ENCODE data around the gene MRPL10.

The MRPL10 gene

DNA sequence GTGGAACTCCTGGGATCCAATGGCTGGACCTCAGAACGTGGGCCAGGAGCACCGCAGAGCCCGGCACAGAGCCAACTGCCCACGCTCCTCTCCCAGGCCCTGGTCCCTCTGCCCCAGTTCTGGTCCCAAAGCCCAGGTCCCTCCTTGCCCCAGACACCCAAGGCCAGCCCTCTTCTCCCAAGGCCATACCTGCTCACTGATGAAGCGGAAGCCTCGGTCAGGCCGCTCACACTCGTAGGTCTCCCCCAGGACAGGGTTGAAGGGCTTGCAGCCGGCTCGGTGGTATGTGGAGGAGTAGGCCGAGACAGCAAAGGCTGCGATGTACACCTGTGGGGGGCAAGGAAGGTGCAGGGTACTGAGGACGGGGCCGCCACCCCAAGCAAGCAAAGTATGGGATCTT is 18.3 kb downstream of the MRPL10 start:
- no peak overlapping the region for H3K4me3 ChIP-seq (ENCODE audit: low read depth, low read length)
- TF ChIP-seq, protein P1, sequence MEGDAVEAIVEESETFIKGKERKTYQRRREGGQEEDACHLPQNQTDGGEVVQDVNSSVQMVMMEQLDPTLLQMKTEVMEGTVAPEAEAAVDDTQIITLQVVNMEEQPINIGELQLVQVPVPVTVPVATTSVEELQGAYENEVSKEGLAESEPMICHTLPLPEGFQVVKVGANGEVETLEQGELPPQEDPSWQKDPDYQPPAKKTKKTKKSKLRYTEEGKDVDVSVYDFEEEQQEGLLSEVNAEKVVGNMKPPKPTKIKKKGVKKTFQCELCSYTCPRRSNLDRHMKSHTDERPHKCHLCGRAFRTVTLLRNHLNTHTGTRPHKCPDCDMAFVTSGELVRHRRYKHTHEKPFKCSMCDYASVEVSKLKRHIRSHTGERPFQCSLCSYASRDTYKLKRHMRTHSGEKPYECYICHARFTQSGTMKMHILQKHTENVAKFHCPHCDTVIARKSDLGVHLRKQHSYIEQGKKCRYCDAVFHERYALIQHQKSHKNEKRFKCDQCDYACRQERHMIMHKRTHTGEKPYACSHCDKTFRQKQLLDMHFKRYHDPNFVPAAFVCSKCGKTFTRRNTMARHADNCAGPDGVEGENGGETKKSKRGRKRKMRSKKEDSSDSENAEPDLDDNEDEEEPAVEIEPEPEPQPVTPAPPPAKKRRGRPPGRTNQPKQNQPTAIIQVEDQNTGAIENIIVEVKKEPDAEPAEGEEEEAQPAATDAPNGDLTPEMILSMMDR (IDR thresholded peaks at IDR 0.05; ENCODE audit: low read depth, low read length, missing control alignments): no peak
- no peak for DNase-seq (ENCODE audit: low read depth)

DNA sequence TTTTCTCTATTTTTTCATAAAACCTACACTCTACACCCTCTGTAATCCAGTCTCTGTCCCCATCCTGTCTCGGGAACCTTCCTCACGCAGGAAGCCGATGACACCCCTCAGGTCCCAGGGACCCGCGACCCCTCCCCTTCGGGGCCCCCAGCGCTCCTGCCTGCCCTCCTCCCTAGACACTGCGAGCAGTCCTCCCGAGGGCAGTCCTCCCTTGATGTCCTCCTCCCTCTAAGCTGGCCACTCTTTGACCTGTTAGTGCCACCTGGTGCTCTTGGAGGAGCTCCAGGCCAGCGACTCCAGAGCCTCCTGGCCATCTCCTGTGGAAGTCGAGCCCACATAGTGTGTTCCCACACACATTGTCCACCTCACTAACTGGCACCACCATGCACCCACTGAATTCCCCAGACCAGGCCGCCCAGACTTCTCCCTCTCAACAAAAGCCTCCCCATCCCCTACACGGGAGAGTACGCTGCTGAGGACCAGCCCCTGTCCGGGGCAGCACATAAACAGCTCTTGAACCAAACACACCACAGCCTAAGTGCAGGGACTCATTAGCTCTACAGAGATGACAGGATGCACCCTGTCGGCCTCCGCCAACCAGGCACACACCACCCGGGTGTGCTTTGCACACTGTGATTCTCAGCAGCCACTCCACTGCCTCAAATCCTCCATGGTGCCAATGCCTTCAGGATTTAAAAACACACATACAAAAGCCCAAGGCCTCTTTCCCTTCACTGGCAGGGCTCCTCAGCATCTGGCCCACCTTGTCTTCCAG is 19.0 kb downstream of the MRPL10 start:
- TF ChIP-seq, protein P1 (IDR thresholded peaks at IDR 0.05; ENCODE audit: low read depth, low read length, missing control alignments): no peak
- H3K4me3 ChIP-seq (ENCODE audit: low read depth, low read length): no peak overlapping the region
- no peak for DNase-seq (ENCODE audit: low read depth)

DNA sequence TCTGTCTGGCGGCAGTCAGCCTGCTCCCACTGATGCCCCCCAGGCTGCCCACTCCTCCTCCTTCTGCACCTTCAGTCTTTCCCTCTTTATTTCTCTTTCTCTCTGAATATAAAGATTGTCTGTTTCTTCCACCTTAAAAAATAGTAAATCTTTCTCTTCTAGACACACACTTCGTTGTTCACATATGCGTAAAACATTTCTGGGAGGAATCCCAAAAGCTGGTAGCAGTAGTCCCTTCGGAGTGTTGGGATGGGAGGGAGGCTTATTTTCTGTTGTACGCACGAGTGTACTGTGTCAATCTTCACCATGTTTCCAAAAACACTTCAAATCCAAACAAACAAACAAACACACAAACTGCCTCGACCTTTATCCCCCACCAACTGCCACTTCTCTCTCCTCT is 19.6 kb downstream of the MRPL10 start:
- TF ChIP-seq, protein P1 (IDR thresholded peaks at IDR 0.05; ENCODE audit: low read depth, low read length, missing control alignments): no peak
- H3K4me3 ChIP-seq (ENCODE audit: low read depth, low read length): no peak overlapping the region
- no peak for DNase-seq (ENCODE audit: low read depth)

DNA sequence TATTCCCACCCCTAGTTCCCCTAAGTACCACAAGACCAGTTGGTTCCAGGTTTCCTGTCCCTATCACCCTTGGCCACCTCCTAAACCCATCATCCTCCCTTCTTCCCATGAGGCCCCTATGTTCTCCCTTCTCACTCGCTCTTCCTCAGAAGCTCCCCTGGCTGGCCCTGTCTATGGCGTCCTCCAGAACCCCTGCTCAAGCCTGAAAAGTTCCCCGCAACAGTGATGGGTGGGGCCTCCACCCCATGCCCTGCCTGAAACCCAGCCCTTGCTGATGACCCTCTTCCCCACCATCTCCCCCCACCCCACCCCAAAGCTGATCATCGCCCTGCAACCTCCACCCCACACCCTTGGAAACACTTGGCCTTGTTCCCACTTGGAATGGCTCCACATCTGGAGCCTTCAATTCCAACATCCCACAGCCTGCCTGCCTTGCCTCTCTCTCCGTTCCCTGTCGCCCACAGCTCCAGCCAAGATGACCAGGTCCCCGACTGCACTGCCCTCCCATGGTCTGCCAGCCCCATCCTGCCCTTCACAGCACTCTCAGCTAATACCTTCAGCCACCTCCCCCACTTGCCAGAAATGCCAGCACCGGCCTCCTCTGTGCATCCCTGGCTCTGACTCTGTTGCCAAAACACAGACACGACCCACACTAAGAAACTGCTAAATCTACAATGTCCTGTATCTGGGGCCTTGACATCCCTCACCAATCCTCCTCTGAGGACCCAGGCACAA is 20.3 kb downstream of the MRPL10 start:
- H3K4me3 ChIP-seq (ENCODE audit: low read depth, low read length): no peak overlapping the region
- TF ChIP-seq, protein P1 (IDR thresholded peaks at IDR 0.05; ENCODE audit: low read depth, low read length, missing control alignments): no peak
- DNase-seq (ENCODE audit: low read depth): no peak

DNA sequence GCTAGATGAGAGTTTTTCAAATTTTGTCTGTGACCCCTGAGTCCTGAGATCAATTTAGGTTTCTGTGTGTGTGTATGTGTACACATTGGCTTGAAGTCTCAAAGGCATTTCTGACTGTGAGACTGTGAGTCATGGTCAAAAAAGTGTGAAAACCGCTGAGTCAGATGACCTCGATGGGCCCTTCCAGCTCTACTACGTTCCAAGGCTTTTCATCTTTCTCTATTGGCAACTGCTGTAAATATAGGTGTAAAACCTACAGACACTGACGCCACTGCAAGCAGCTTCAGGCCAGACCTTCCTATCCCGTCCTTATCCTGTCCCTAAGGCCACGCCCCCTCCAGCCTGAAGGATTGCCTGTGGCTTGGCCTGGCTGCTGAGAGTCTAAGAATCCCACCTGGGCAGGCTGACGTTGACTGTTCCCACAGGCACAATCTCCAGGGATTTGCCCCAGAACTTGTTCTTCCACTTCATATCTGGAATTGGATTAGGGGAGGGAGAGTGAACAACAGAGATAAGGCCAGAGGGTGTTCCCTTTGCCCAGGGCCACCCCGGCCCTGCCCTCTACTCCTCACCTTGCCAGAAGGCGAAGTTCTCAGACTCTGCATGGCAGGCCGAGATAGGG is 21.0 kb downstream of the MRPL10 start:
- H3K4me3 ChIP-seq (ENCODE audit: low read depth, low read length): no peak overlapping the region
- TF ChIP-seq, protein P1 (IDR thresholded peaks at IDR 0.05; ENCODE audit: low read depth, low read length, missing control alignments): no peak
- no peak for DNase-seq (ENCODE audit: low read depth)

DNA sequence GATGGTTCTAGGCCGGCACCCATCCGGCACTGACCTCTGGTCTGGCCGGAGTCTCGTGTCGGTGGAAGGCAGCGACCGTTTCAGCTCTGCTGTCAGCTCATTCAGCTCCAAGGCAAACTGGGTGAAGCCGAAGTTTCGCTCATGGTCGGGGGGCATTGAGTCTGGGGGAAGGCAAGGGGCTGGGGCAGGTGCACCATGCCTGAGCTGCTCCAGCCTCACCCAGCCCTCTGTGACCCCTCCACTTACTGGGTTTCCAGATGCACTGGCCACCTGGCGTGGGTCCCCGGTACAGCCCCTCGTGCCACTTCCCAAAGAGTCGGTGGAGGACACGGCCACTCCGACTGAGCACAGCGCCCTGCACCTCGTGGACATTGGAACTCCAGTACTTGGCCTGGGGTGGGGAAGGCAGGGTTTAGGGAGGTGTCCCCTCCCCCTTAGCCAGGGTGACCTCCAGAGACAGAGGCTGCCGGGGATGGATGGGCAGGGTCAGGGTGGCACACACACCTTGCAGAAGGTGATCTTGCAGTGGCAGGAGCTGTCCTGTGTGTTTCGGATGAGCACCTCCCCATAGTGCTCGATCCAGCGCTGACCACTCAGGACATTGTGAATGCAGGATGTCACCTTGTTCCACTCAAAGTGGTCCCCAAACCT is 22.4 kb downstream of the MRPL10 start:
- TF ChIP-seq, protein P1 (IDR thresholded peaks at IDR 0.05; ENCODE audit: low read depth, low read length, missing control alignments): no peak
- no peak for DNase-seq (ENCODE audit: low read depth)
- no peak overlapping the region for H3K4me3 ChIP-seq (ENCODE audit: low read depth, low read length)

Measured in GM12864 (cell line).